ENCODE data around the gene ITLN1. TPM values are rescaled to one million over a fixed set of nuclear protein-coding genes. Genes with fewer than 3 reads are reported as not detected.
A peak's percentile ranks its signal among the peaks of the same experiment; 100 is the strongest.

Gene ITLN1
- total and polyA plus RNA-seq, 10 donors = 0.52 to 3.6 (median 1.7) TPM

DNA sequence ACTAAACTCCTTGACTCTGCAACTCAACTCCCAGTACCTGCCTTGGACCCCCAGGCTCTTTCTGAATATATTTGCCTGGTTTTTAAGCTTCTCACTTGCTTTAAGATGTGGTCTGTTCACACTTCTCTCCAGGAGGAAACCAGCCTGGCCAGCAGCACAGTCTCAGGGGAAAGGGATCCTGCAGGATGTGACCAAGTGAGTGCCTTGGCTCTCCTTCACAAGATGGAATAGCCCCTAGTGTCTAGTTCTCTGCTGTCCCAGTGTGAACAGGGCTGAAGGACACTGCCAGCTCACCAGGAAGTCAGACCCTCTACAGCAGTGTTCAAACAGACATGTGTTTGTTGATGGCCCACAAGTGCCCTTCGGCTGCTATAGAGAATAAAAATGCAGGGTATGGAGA is 55.2 kb downstream of the ITLN1 start:
- Histone ChIP-seq H3K36me3 (peaks cover 0 to 71% (median 11%) of the 10 kb centered on the region in 6 donors), H3K27me3 (replicated peaks in 1 of 7) (no peaks in the 10 kb centered on the region), H3K9me3 (no peaks in the 10 kb centered on the region), H3K27ac (peak overlapping the region in 1 of 8 donors; percentile 21), H3K4me3 (no peak overlapping the region), H3K4me1 (peaks cover 0 to 4% (median 0%) of the 10 kb centered on the region in 6 donors)
- no peak for DNase-seq
- TF ChIP-seq POLR2AphosphoS5 (IDR thresholded peaks at IDR 0.05) (no peak), POLR2A (IDR thresholded peaks at IDR 0.05) (no peak)
- TF ChIP-seq, protein P1, sequence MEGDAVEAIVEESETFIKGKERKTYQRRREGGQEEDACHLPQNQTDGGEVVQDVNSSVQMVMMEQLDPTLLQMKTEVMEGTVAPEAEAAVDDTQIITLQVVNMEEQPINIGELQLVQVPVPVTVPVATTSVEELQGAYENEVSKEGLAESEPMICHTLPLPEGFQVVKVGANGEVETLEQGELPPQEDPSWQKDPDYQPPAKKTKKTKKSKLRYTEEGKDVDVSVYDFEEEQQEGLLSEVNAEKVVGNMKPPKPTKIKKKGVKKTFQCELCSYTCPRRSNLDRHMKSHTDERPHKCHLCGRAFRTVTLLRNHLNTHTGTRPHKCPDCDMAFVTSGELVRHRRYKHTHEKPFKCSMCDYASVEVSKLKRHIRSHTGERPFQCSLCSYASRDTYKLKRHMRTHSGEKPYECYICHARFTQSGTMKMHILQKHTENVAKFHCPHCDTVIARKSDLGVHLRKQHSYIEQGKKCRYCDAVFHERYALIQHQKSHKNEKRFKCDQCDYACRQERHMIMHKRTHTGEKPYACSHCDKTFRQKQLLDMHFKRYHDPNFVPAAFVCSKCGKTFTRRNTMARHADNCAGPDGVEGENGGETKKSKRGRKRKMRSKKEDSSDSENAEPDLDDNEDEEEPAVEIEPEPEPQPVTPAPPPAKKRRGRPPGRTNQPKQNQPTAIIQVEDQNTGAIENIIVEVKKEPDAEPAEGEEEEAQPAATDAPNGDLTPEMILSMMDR (IDR thresholded peaks at IDR 0.05 in 8 of 11, conservative IDR thresholded peaks at IDR 0.05 in 3 of 11) = no peak
- 68 to 94% (median 79%) methylated on average over 1 of the region's 1 CpG for WGBS, 5 donors
- intact Hi-C loops (cut with DNase I; ENCODE audit: low total_unique reads) = loop anchor here (5.0 to 10.0 kb wide), 2 partner anchors 105 to 123 kb away; partner anchors contain the start of gene ITLN2

- Histone ChIP-seq H3K4me1 (no peaks in the 10 kb centered on the region), H3K27me3 (replicated peaks in 1 of 7) (no peaks in the 10 kb centered on the region), H3K36me3 (peaks cover 0 to 88% (median 24%) of the 10 kb centered on the region in 6 donors), H3K4me3 (no peak overlapping the region), H3K9me3 (no peaks in the 10 kb centered on the region), H3K27ac (no peak overlapping the region)
- intact Hi-C loops (cut with DNase I; ENCODE audit: low total_unique reads) = loop anchor here (10.0 kb wide), 1 partner anchor 103 kb away; no protein-coding TSS in a partner anchor
- TF ChIP-seq, protein P1 (IDR thresholded peaks at IDR 0.05 in 8 of 11, conservative IDR thresholded peaks at IDR 0.05 in 3 of 11) = no peak
- TF ChIP-seq POLR2A (IDR thresholded peaks at IDR 0.05) (no peak), POLR2AphosphoS5 (IDR thresholded peaks at IDR 0.05) (no peak)
- WGBS, 5 donors = 88 to 98% (median 92%) methylated on average over 2 of the region's 2 CpGs
- DNase-seq = no peak
These were observed 57.6 kb downstream of the ITLN1 start for GRCh38 chr1:160827418-160827817.

GRCh38 chr1:160826546-160826945 is 58.4 kb downstream of the ITLN1 start:
- no peaks in the 10 kb centered on the region for H3K4me1 ChIP-seq
- peaks cover 0 to 95% (median 24%) of the 10 kb centered on the region in 6 donors for H3K36me3 ChIP-seq
- no peak for DNase-seq
- intact Hi-C loops (cut with DNase I; ENCODE audit: low total_unique reads) = loop anchor here (10.0 kb wide), 1 partner anchor 102 kb away; no protein-coding TSS in a partner anchor
- H3K9me3 ChIP-seq = no peaks in the 10 kb centered on the region
- H3K4me3 ChIP-seq = no peak overlapping the region
- TF ChIP-seq, protein P1 (IDR thresholded peaks at IDR 0.05 in 8 of 11, conservative IDR thresholded peaks at IDR 0.05 in 3 of 11) = no peak
- TF ChIP-seq POLR2AphosphoS5 (IDR thresholded peaks at IDR 0.05) (no peak), POLR2A (IDR thresholded peaks at IDR 0.05) (no peak)
- 88 to 100% (median 95%) methylated on average over 1 of the region's 1 CpG for WGBS, 5 donors
- no peak overlapping the region for H3K27ac ChIP-seq
- H3K27me3 ChIP-seq (replicated peaks in 1 of 7) = no peaks in the 10 kb centered on the region

Other genes with a start within 250 kb of the ITLN1 start
- gene SLAMF1, start 238.1 kb downstream of the ITLN1 start, total RNA-seq = 10 to 100 TPM in 6 of 7 donors, 1 to 10 TPM in 1; 7.4 to 18.3 (median 11.3) TPM
- 1 to 10 TPM; 2.8 to 3.9 (median 3.2) TPM for gene SLAMF1, start 238.1 kb downstream of the ITLN1 start, polyA plus RNA-seq
- gene CD48, start 173.4 kb downstream of the ITLN1 start, total RNA-seq = 100 to 1,000 TPM; 150 to 286 (median 215) TPM
- 100 to 1,000 TPM; 371 to 510 (median 479) TPM for gene CD48, start 173.4 kb downstream of the ITLN1 start, polyA plus RNA-seq
- gene SLAMF7, start 145.9 kb downstream of the ITLN1 start, total RNA-seq = 100 to 1,000 TPM in 1 of 7 donors, 10 to 100 TPM in 6; 28.9 to 134 (median 63.5) TPM
- 10 to 100 TPM; 12.5 to 21.4 (median 13.3) TPM for gene SLAMF7, start 145.9 kb downstream of the ITLN1 start, polyA plus RNA-seq
- 100 to 1,000 TPM in 1 of 7 donors, 10 to 100 TPM in 6; 32.3 to 151 (median 37.2) TPM for gene LY9, start 89.0 kb downstream of the ITLN1 start, total RNA-seq
- 10 to 100 TPM; 30.7 to 40.1 (median 38.4) TPM for gene LY9, start 89.0 kb downstream of the ITLN1 start, polyA plus RNA-seq
- 10 to 100 TPM; 13.0 to 25.7 (median 18.2) TPM for gene CD244, start 22.3 kb downstream of the ITLN1 start, total RNA-seq
- 1 to 10 TPM; 2.1 to 4.3 (median 4.0) TPM for gene CD244, start 22.3 kb downstream of the ITLN1 start, polyA plus RNA-seq
- not detected for gene ITLN2, start 69.6 kb upstream of the ITLN1 start, total RNA-seq
- gene ITLN2, start 69.6 kb upstream of the ITLN1 start, polyA plus RNA-seq = not detected
- 10 to 100 TPM; 46.7 to 77.2 (median 56.8) TPM for gene F11R, start 136.0 kb upstream of the ITLN1 start, total RNA-seq
- 10 to 100 TPM in 1 of 3 donors, 1 to 10 TPM in 2; 6.4 to 16.5 (median 8.4) TPM for gene F11R, start 136.0 kb upstream of the ITLN1 start, polyA plus RNA-seq
- 10 to 100 TPM; 24.3 to 31.9 (median 29.7) TPM for gene TSTD1, start 153.8 kb upstream of the ITLN1 start, total RNA-seq
- 100 to 1,000 TPM in 1 of 3 donors, 10 to 100 TPM in 2; 87.6 to 141 (median 94.2) TPM for gene TSTD1, start 153.8 kb upstream of the ITLN1 start, polyA plus RNA-seq
- gene USF1, start 160.8 kb upstream of the ITLN1 start, total RNA-seq = 100 to 1,000 TPM; 113 to 158 (median 123) TPM
- 100 to 1,000 TPM; 132 to 339 (median 228) TPM for gene USF1, start 160.8 kb upstream of the ITLN1 start, polyA plus RNA-seq
- gene ARHGAP30, start 184.7 kb upstream of the ITLN1 start, total RNA-seq = 100 to 1,000 TPM; 103 to 145 (median 129) TPM
- 10 to 100 TPM; 28.8 to 81.5 (median 31.1) TPM for gene ARHGAP30, start 184.7 kb upstream of the ITLN1 start, polyA plus RNA-seq
- gene NECTIN4, start 204.4 kb upstream of the ITLN1 start, total RNA-seq = not detected
- under 1 TPM; 0.03 to 0.06 (median 0.04) TPM for gene NECTIN4, start 204.4 kb upstream of the ITLN1 start, polyA plus RNA-seq
- gene KLHDC9, start 213.2 kb upstream of the ITLN1 start, total RNA-seq = 1 to 10 TPM; 1.1 to 2.1 (median 1.3) TPM
- 1 to 10 TPM; 1.9 to 3.9 (median 3.2) TPM for gene KLHDC9, start 213.2 kb upstream of the ITLN1 start, polyA plus RNA-seq
- 10 to 100 TPM; 14.9 to 49.4 (median 38.5) TPM for gene PFDN2, start 232.9 kb upstream of the ITLN1 start, total RNA-seq
- gene PFDN2, start 232.9 kb upstream of the ITLN1 start, polyA plus RNA-seq = 100 to 1,000 TPM; 122 to 140 (median 133) TPM
- 10 to 100 TPM; 29.4 to 48.2 (median 43.6) TPM for gene NIT1, start 232.9 kb upstream of the ITLN1 start, total RNA-seq
- gene NIT1, start 232.9 kb upstream of the ITLN1 start, polyA plus RNA-seq = 10 to 100 TPM; 27.7 to 36.9 (median 31.5) TPM
- gene DEDD, start 247.5 kb upstream of the ITLN1 start, total RNA-seq = 10 to 100 TPM; 28.7 to 49.1 (median 38.2) TPM
- gene DEDD, start 247.5 kb upstream of the ITLN1 start, polyA plus RNA-seq = 10 to 100 TPM; 15.9 to 18.5 (median 17.7) TPM